ENCODE data around the gene TMEM258.

TMEM258 gene

GRCh38 chr11:61816736-61817455, 24.5 kb upstream of the TMEM258 start, which contains the start of gene FADS1 (continued):
- TF ChIP-seq ZSCAN5A (tag by site-specific recombination; IDR thresholded peaks at IDR 0.05) (no peak), ZNF302 (tag by site-specific recombination; IDR thresholded peaks at IDR 0.05; ENCODE audit: low read depth) (no peak), ZNF335 (tag by site-specific recombination; conservative IDR thresholded peaks at IDR 0.05) (peak; percentile 15; the same call in 1 of the 2 replicates), ZNF555 (tag by site-specific recombination; conservative IDR thresholded peaks at IDR 0.05) (no peak)

GRCh38 chr11:61815790-61816735, 23.7 kb upstream of the TMEM258 start:
- H3K4me1 ChIP-seq (ENCODE audit: control insufficient read depth, insufficient read depth, low read length): no peaks in the 10 kb centered on the region
- ChIA-PET CTCF (interaction anchor here (0.6 to 6.0 kb wide), 10 partner anchors 10 to 180 kb away, joined by 3 to 40 read pairs (median 4); no protein-coding TSS in a partner anchor), POLR2A (interaction anchor here (0.7 to 4.8 kb wide), 9 partner anchors 9 to 296 kb away, joined by 3 to 55 read pairs (median 6); partner anchors contain the start of genes FADS2, FEN1, FTH1 and TMEM258)
- H3K4me3 ChIP-seq (ENCODE audit: low read depth, low read length): peak overlapping the region; percentile 64
- H3K36me3 ChIP-seq (ENCODE audit: control insufficient read depth in 2 of 2, insufficient read depth in 1 of 2, low read length in 2 of 2): peaks cover 0 to 18% of the 10 kb centered on the region in 2 experiments; a peak in 1 of 3 replicates
- no peaks in the 10 kb centered on the region for H3K9me3 ChIP-seq (ENCODE audit: control insufficient read depth, insufficient read depth, low read depth, low read length)
- H3K27ac ChIP-seq (ENCODE audit: extremely low read depth, low read depth, low read length): peak overlapping the region; percentile 76
- no peak for TF ChIP-seq ZNF362 (tag by site-specific recombination; IDR thresholded peaks at IDR 0.05)
- TF ChIP-seq ZNF624 (tag by site-specific recombination; IDR thresholded peaks at IDR 0.05): no peak
- peak; percentile 67 for TF ChIP-seq ZBTB17 (tag by site-specific recombination; IDR thresholded peaks at IDR 0.05)
- TF ChIP-seq ZNF704 (tag by site-specific recombination; IDR thresholded peaks at IDR 0.05): no peak
- 0 out of 2 replicates have a peak, but pooled peaks have one; percentile 40 for TF ChIP-seq ZNF600 (tag by site-specific recombination; IDR thresholded peaks at IDR 0.05)
- TF ChIP-seq ZNF311 (tag by site-specific recombination; IDR thresholded peaks at IDR 0.05; ENCODE audit: borderline replicate concordance): no peak
- TF ChIP-seq HOXD13 (CRISPR knock-in tag; IDR thresholded peaks at IDR 0.05; ENCODE audit: borderline replicate concordance): no peak
- TF ChIP-seq OSR2 (tag by site-specific recombination; IDR thresholded peaks at IDR 0.05): no peak
- no peak; the same call in 1 of the 2 replicates for TF ChIP-seq KLF17 (tag by site-specific recombination; IDR thresholded peaks at IDR 0.05)
- no peak for TF ChIP-seq ZNF785 (tag by site-specific recombination; IDR thresholded peaks at IDR 0.05)
- peak; percentile 34; the same call in 1 of the 2 replicates for TF ChIP-seq ZNF692 (tag by site-specific recombination; IDR thresholded peaks at IDR 0.05)
- peak; percentile 42; the same call in 1 of the 2 replicates for TF ChIP-seq SP3 (tag by site-specific recombination; IDR thresholded peaks at IDR 0.05)
- TF ChIP-seq SCRT2 (tag by site-specific recombination; IDR thresholded peaks at IDR 0.05): peak; percentile 97
- peak; percentile 77; the same call in 1 of the 2 replicates for TF ChIP-seq SCRT1 (tag by site-specific recombination; IDR thresholded peaks at IDR 0.05; ENCODE audit: borderline replicate concordance)
- no peak for TF ChIP-seq ZNF423 (tag by site-specific recombination; IDR thresholded peaks at IDR 0.05)
- no peak for TF ChIP-seq ZNF138 (tag by site-specific recombination; IDR thresholded peaks at IDR 0.05; ENCODE audit: borderline replicate concordance)
- TF ChIP-seq PBX3 (CRISPR knock-in tag; IDR thresholded peaks at IDR 0.05): peak; percentile 11; the same call in 1 of the 2 replicates
- no peak for TF ChIP-seq ZNF645 (tag by site-specific recombination; IDR thresholded peaks at IDR 0.05)
- TF ChIP-seq ZNF48 (tag by site-specific recombination; IDR thresholded peaks at IDR 0.05): no peak
- peak; percentile 57 for TF ChIP-seq SP2 (tag by site-specific recombination; IDR thresholded peaks at IDR 0.05)

Measured in HEK293 (cell line).